K562 (cell line): ENCODE data around the gene STK25. TPM values are rescaled to one million over a fixed set of nuclear protein-coding genes. Genes with fewer than 3 reads are reported as not detected.

Experiments
- ARHGAP35 ChIP-seq: fragments of 450-650 bp; IDR thresholded peaks from 2 replicates; pipeline ENCODE4 v1.6.1; 2018; ENCODE audit not compliant: partially characterized antibody
- CREBBP ChIP-seq: IDR thresholded peaks from one replicate; pipeline ENCODE4 v1.6.1; 2012; ENCODE audit warnings: low read depth, mild to moderate bottlenecking, control low read depth, inconsistent platforms, low read length
- ELF4 ChIP-seq: fragments of 450-650 bp; formaldehyde crosslinking; IDR thresholded peaks from 2 replicates; pipeline ENCODE4 v1.4.0; 2022; ENCODE audit warnings: missing genetic modification characterization
- FOXJ3 ChIP-seq: sonication (generic); formaldehyde crosslinking; IDR thresholded peaks from 2 replicates; pipeline ENCODE4 v1.4.0; 2020; ENCODE audit warnings: mild to moderate bottlenecking, missing genetic modification reagents
- HNRNPLL ChIP-seq: fragments of 200-400 bp; formaldehyde crosslinking; IDR thresholded peaks from 2 replicates; pipeline ENCODE4 v1.6.1; 2017; ENCODE audit warnings: low read length, low read depth, mild to moderate bottlenecking; ENCODE audit not compliant: poor library complexity, severe bottlenecking
- MBD2 ChIP-seq: sonication (generic); IDR thresholded peaks from 2 replicates; pipeline ENCODE4 v1.6.1; 2016; ENCODE audit warnings: low read depth, borderline replicate concordance
- MEF2A ChIP-seq: IDR thresholded peaks from 2 replicates; pipeline ENCODE4 v1.6.1; 2011; ENCODE audit warnings: low read depth, mild to moderate bottlenecking, low read length, moderate library complexity; ENCODE audit not compliant: control insufficient read depth
- MYC ChIP-seq, 2 experiments: fragments of 250-450 bp in 1 of 2; sonication (Bioruptor Pico) in 1 of 2; IDR thresholded peaks; 2 replicates each; pipeline versions ENCODE4 v1.5.1 to v1.6.1; 2012 to 2021; ENCODE audit warnings: low read depth in 2 of 2, borderline replicate concordance in 1 of 2, improper control_type of control experiment in 1 of 2, low read length in 1 of 2, mild to moderate bottlenecking in 1 of 2, moderate library complexity in 1 of 2
- NRF1 ChIP-seq, 2 experiments: fragments of 450-650 bp; IDR thresholded peaks in 1 of 2; conservative IDR thresholded peaks in 1 of 2; 2 replicates each; pipeline ENCODE4 v1.6.1; 2014; ENCODE audit warnings: mild to moderate bottlenecking in 2 of 2
- SREBF1 ChIP-seq: fragments of 150-350 bp; IDR thresholded peaks from 2 replicates; pipeline ENCODE4 v1.6.1; 2014; ENCODE audit warnings: antibody characterized with exemption, low read depth, low read length, borderline replicate concordance
- SUPT5H ChIP-seq: fragments of 450-650 bp; IDR thresholded peaks from 2 replicates; pipeline ENCODE4 v1.6.1; 2016
- ZNF583 ChIP-seq: fragments of 250-450 bp; sonication (Bioruptor Pico); IDR thresholded peaks from 2 replicates; pipeline ENCODE4 v1.4.0; 2020
- polyA plus RNA-seq, 8 experiments: library from polyadenylated mRNA; depleted of rRNA in 4 of 8; stranded (reverse) in 5 of 8; unstranded in 3 of 8; fragments of >200 nt; fragmentation: Nextera tagmentation in 2 of 8; fragmentation: Illumina TruSeq in 1 of 8; extraction: Ambion mirVana in 2 of 8; extraction: Trizol in 1 of 8; gene quantifications; 2 replicates each; pipeline versions ENCODE4 v1.2.1 to v1.2.3, GENCODE V29; 2011 to 2014; ENCODE audit warnings: inconsistent platforms in 1 of 8, missing spikeins in 1 of 8
- total RNA-seq, 7 experiments: library from RNA; depleted of rRNA in 6 of 7; stranded (reverse); fragments of >200 nt in 6 of 7; fragmentation: Illumina TruSeq in 2 of 7; extraction: Trizol in 2 of 7; gene quantifications; 2 replicates each; pipeline versions ENCODE4 v1.2.1 to v1.2.3, GENCODE V29; 2011 to 2021; ENCODE audit warnings: low replicate concordance in 1 of 7
- TF ChIP-seq, protein P1 (sequence below): fragments of 250-450 bp; sonication (Bioruptor Pico); IDR thresholded peaks from 2 replicates; pipeline ENCODE4 v1.5.0; 2021; ENCODE audit warnings: mild to moderate bottlenecking, borderline replicate concordance
- TF ChIP-seq, protein P2 (sequence below): sonication (generic); formaldehyde crosslinking; IDR thresholded peaks from 2 replicates; pipeline ENCODE4 v1.8.0; 2022; ENCODE audit warnings: missing genetic modification reagents, mild to moderate bottlenecking, borderline replicate concordance
- TF ChIP-seq, protein P3 (sequence below): fragments of 250-450 bp; sonication (Bioruptor Pico); IDR thresholded peaks from 2 replicates; pipeline ENCODE4 v1.4.0; 2020
- TF ChIP-seq, protein P4 (sequence below): fragments of 450-650 bp; IDR thresholded peaks from one replicate; pipeline ENCODE4 v1.6.1; 2018; ENCODE audit warnings: mild to moderate bottlenecking, moderate library complexity; ENCODE audit not compliant: partially characterized antibody
- TF ChIP-seq, protein P5 (sequence below): fragments of 250-450 bp; sonication (Bioruptor Pico); IDR thresholded peaks from 2 replicates; pipeline ENCODE4 v1.5.0; 2020; ENCODE audit warnings: mild to moderate bottlenecking, borderline replicate concordance

The STK25 gene
- total and polyA plus RNA-seq, 9 of the 15 experiments (the other 6 are each of a cell fraction or from before 2014, with no cell fraction given): 5.4 to 177 (median 116) TPM

DNA sequence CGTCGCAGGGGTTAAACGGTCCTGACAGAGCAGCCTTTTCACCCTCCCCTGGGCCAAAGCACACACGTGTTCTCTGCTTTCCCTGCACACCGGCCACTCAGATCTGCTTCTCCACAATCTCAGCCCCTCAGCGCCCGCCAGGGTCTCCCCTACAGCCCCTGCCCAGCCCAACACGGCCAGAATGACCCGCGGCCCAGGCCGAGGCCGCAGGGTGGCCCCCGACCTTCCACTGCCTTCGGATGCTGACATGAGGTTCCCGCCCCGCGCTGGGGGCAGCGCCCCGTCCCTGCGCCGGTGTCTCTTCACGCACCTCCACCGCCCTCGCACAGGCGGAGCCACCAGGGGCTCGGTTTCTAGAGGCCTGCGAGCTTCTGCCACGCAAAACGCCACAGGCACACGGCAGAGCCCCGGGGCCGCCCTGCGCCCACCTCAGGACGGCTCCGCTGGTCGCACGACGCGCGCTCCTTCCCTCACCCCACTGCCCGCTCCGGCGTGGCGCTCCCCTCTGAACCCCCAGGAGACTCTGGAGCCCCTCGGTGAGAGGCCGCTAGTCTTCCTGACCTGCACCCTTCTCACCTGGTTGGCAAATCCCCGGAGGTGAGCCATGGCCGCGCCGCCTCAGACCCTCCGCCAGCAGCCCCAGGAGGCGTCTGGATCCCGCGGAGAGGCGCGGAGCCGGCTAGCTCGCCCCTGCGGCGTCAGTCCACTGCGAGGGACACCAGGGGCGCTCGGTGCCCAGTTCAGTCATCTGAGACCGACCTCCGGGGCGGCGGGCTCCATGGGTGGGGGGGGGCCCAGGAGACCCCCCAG is 749 bp downstream of the STK25 start (continued):
- TF ChIP-seq, protein P1, sequence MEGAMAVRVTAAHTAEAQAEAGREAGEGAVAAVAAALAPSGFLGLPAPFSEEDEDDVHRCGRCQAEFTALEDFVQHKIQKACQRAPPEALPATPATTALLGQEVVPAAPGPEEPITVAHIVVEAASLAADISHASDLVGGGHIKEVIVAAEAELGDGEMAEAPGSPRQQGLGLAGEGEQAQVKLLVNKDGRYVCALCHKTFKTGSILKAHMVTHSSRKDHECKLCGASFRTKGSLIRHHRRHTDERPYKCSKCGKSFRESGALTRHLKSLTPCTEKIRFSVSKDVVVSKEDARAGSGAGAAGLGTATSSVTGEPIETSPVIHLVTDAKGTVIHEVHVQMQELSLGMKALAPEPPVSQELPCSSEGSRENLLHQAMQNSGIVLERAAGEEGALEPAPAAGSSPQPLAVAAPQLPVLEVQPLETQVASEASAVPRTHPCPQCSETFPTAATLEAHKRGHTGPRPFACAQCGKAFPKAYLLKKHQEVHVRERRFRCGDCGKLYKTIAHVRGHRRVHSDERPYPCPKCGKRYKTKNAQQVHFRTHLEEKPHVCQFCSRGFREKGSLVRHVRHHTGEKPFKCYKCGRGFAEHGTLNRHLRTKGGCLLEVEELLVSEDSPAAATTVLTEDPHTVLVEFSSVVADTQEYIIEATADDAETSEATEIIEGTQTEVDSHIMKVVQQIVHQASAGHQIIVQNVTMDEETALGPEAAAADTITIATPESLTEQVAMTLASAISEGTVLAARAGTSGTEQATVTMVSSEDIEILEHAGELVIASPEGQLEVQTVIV (CRISPR knock-in tag): no peak
- TF ChIP-seq FOXJ3 (CRISPR knock-in tag) (no peak), SREBF1 (no peak), CREBBP (no peak), MEF2A (no peak), MBD2 (no peak), SUPT5H (no peak), ARHGAP35 (no peak), ELF4 (no peak), MYC (IDR thresholded peaks at IDR 0.05; ENCODE audit: low read depth, low read length) (no peak), MYC (CRISPR knock-in tag; IDR thresholded peaks at IDR 0.05; ENCODE audit: borderline replicate concordance, low read depth) (0 out of 2 replicates have a peak, but pooled peaks have one; percentile 54), ZNF583 (CRISPR knock-in tag) (no peak), NRF1 (conservative IDR thresholded peaks at IDR 0.05 in 1 of 2, IDR thresholded peaks at IDR 0.05 in 1 of 2) (peak; percentile 73 to 78), HNRNPLL (no peak)
- TF ChIP-seq, protein P2, sequence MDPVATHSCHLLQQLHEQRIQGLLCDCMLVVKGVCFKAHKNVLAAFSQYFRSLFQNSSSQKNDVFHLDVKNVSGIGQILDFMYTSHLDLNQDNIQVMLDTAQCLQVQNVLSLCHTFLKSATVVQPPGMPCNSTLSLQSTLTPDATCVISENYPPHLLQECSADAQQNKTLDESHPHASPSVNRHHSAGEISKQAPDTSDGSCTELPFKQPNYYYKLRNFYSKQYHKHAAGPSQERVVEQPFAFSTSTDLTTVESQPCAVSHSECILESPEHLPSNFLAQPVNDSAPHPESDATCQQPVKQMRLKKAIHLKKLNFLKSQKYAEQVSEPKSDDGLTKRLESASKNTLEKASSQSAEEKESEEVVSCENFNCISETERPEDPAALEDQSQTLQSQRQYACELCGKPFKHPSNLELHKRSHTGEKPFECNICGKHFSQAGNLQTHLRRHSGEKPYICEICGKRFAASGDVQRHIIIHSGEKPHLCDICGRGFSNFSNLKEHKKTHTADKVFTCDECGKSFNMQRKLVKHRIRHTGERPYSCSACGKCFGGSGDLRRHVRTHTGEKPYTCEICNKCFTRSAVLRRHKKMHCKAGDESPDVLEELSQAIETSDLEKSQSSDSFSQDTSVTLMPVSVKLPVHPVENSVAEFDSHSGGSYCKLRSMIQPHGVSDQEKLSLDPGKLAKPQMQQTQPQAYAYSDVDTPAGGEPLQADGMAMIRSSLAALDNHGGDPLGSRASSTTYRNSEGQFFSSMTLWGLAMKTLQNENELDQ (CRISPR knock-in tag): no peak
- TF ChIP-seq, protein P3, sequence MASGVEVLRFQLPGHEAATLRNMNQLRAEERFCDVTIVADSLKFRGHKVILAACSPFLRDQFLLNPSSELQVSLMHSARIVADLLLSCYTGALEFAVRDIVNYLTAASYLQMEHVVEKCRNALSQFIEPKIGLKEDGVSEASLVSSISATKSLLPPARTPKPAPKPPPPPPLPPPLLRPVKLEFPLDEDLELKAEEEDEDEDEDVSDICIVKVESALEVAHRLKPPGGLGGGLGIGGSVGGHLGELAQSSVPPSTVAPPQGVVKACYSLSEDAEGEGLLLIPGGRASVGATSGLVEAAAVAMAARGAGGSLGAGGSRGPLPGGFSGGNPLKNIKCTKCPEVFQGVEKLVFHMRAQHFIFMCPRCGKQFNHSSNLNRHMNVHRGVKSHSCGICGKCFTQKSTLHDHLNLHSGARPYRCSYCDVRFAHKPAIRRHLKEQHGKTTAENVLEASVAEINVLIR (CRISPR knock-in tag): no peak
- TF ChIP-seq, protein P4, sequence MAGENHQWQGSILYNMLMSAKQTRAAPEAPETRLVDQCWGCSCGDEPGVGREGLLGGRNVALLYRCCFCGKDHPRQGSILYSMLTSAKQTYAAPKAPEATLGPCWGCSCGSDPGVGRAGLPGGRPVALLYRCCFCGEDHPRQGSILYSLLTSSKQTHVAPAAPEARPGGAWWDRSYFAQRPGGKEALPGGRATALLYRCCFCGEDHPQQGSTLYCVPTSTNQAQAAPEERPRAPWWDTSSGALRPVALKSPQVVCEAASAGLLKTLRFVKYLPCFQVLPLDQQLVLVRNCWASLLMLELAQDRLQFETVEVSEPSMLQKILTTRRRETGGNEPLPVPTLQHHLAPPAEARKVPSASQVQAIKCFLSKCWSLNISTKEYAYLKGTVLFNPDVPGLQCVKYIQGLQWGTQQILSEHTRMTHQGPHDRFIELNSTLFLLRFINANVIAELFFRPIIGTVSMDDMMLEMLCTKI: no peak
- TF ChIP-seq, protein P5, sequence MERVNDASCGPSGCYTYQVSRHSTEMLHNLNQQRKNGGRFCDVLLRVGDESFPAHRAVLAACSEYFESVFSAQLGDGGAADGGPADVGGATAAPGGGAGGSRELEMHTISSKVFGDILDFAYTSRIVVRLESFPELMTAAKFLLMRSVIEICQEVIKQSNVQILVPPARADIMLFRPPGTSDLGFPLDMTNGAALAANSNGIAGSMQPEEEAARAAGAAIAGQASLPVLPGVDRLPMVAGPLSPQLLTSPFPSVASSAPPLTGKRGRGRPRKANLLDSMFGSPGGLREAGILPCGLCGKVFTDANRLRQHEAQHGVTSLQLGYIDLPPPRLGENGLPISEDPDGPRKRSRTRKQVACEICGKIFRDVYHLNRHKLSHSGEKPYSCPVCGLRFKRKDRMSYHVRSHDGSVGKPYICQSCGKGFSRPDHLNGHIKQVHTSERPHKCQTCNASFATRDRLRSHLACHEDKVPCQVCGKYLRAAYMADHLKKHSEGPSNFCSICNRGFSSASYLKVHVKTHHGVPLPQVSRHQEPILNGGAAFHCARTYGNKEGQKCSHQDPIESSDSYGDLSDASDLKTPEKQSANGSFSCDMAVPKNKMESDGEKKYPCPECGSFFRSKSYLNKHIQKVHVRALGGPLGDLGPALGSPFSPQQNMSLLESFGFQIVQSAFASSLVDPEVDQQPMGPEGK (CRISPR knock-in tag): no peak
